Measurements from ENCODE around the gene MXRA8. TPM values are rescaled to one million over a fixed set of nuclear protein-coding genes. Genes with fewer than 3 reads are reported as not detected.

The MXRA8 gene
- total and polyA plus RNA-seq, 4 donors = 40.6 to 212 (median 77.2) TPM

GRCh38 chr1:1310109-1310385 lies 48.3 kb downstream of the MXRA8 start:
- Histone ChIP-seq H3K27ac (ENCODE audit: low read depth, low read length) (no peak overlapping the region), H3K4me3 (ENCODE audit: low read depth, low read length) (peak overlapping the region; percentile 40), H3K27me3 (ENCODE audit: control insufficient read depth, insufficient read depth, low read length) (no peaks in the 10 kb centered on the region), H3K36me3 (ENCODE audit: control insufficient read depth, insufficient read depth, low read length) (peaks cover 71% of the 10 kb centered on the region), H3K9me3 (ENCODE audit: control insufficient read depth, insufficient read depth, low read length) (no peaks in the 10 kb centered on the region), H3K4me1 (ENCODE audit: control insufficient read depth, insufficient read depth, low read length) (peaks cover 37% of the 10 kb centered on the region)
- DNase-seq (ENCODE audit: low read depth in 4 of 6, low spot score in 6 of 6) = no peak
- WGBS (ENCODE audit: insufficient coverage) = 69% methylated on average over 3 of the region's 3 CpGs

GRCh38 chr1:1309251-1310108 lies 48.9 kb downstream of the MXRA8 start:
- H3K36me3 ChIP-seq (ENCODE audit: control insufficient read depth, insufficient read depth, low read length) = peaks cover 71% of the 10 kb centered on the region
- peaks cover 43% of the 10 kb centered on the region for H3K4me1 ChIP-seq (ENCODE audit: control insufficient read depth, insufficient read depth, low read length)
- peak overlapping the region; percentile 40 for H3K4me3 ChIP-seq (ENCODE audit: low read depth, low read length)
- H3K27ac ChIP-seq (ENCODE audit: low read depth, low read length) = no peak overlapping the region
- no peak for DNase-seq (ENCODE audit: low read depth in 4 of 6, low spot score in 6 of 6)
- 18% methylated on average over 55 of the region's 57 CpGs for WGBS (ENCODE audit: insufficient coverage)
- no peaks in the 10 kb centered on the region for H3K9me3 ChIP-seq (ENCODE audit: control insufficient read depth, insufficient read depth, low read length)
- no peaks in the 10 kb centered on the region for H3K27me3 ChIP-seq (ENCODE audit: control insufficient read depth, insufficient read depth, low read length)

DNA sequence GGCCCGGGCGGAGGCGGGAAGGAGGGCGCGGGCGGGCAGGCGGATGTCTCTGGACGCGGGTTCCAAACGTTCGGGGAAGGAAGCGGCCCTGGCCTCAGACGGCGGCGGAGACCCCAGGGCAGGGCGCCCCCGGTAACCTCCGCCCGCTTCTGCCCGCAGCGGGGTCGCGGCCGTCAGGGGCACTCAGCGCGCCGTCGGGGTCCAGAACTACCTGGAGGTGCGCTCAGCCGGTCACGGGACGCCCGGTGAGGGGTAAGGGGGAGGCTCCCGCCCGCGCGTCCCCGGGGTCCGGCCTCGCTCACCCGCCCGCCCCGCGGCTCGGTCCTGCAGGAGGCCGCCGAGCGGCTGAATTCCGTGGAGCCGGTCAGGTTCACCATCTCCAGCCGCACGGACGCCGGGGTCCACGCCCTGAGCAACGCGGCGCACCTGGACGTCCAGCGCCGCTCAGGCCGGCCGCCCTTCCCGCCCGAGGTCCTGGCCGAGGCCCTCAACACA lies 49.6 kb downstream of the MXRA8 start:
- H3K9me3 ChIP-seq (ENCODE audit: control insufficient read depth, insufficient read depth, low read length) = no peaks in the 10 kb centered on the region
- peak overlapping the region; percentile 50 for H3K4me3 ChIP-seq (ENCODE audit: low read depth, low read length)
- DNase-seq (ENCODE audit: low read depth in 4 of 6, low spot score in 6 of 6) = peak in 1 of 6 donors; percentile 29
- H3K27ac ChIP-seq (ENCODE audit: low read depth, low read length) = peak overlapping the region; percentile 57
- peaks cover 50% of the 10 kb centered on the region for H3K4me1 ChIP-seq (ENCODE audit: control insufficient read depth, insufficient read depth, low read length)
- 0% methylated on average over 66 of the region's 66 CpGs for WGBS (ENCODE audit: insufficient coverage)
- H3K27me3 ChIP-seq (ENCODE audit: control insufficient read depth, insufficient read depth, low read length) = no peaks in the 10 kb centered on the region
- H3K36me3 ChIP-seq (ENCODE audit: control insufficient read depth, insufficient read depth, low read length) = peaks cover 70% of the 10 kb centered on the region

DNA sequence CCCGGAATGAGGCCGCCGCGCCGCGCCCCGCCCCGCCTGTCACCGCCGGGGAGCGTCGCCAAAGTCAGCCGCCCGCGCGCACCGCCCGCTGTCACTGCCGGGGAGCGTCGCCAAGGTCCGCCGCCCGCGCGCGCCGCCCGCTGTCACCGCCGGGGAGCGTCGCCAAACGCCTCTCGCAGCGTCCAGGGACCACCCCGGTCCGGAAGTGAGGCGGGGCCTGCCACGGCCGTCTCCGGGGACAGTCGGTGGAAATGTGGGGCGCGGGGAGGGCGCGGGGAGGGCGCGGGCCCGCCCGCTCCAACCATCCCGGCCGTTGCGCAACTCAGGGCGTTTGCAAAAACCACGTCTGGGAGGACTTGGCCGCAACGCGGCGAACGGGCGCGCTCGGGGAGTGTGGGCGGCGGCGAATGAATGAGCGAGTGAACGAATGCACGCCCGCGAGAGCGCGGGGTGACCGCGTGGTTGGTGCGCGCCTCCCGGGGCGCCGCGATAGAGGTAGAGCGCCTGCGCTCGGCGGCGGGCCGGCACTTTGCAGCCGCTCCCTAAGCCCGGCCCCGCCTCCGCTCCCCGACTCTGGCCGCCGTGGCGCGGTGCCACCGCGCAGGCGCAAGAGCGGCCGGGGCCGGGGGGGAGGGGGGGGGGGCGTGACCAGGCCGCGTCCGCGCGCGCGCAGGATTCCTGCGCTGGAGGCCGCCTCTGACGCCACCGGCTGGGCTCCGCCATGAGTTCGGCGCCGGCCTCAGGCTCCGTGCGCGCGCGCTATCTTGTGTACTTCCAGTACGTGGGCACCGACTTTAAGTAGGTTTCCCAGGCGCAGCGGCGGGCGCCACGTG lies 50.2 kb downstream of the MXRA8 start, which contains the start of the genes ACAP3 and PUSL1:
Gene ACAP3, minus strand, starts transcription at position 8 of the 833 bp plus-strand sequence. CDS start 115 bp downstream, outside the sequence.
Gene PUSL1, plus strand, starts transcription at position 675 of the 833 bp plus-strand sequence. Its CDS starts 47 bp downstream, at position 722.
- Histone ChIP-seq H3K4me3 (ENCODE audit: low read depth, low read length) (peak within 1 kb of the TSS; percentile 72), H3K36me3 (ENCODE audit: control insufficient read depth, insufficient read depth, low read length) (peaks cover 70% of the 10 kb centered on the region), H3K27me3 (ENCODE audit: control insufficient read depth, insufficient read depth, low read length) (no peaks in the 10 kb centered on the region), H3K27ac (ENCODE audit: low read depth, low read length) (peak within 1 kb of the TSS; percentile 84), H3K4me1 (ENCODE audit: control insufficient read depth, insufficient read depth, low read length) (peaks cover 57% of the 10 kb centered on the region), H3K9me3 (ENCODE audit: control insufficient read depth, insufficient read depth, low read length) (no peaks in the 10 kb centered on the region)
- under 1% methylated on average over 119 of the region's 131 CpGs for WGBS (ENCODE audit: insufficient coverage)
- peak; percentile 75 to 98 (median 86) for DNase-seq (ENCODE audit: low read depth in 4 of 6, low spot score in 6 of 6)

DNA sequence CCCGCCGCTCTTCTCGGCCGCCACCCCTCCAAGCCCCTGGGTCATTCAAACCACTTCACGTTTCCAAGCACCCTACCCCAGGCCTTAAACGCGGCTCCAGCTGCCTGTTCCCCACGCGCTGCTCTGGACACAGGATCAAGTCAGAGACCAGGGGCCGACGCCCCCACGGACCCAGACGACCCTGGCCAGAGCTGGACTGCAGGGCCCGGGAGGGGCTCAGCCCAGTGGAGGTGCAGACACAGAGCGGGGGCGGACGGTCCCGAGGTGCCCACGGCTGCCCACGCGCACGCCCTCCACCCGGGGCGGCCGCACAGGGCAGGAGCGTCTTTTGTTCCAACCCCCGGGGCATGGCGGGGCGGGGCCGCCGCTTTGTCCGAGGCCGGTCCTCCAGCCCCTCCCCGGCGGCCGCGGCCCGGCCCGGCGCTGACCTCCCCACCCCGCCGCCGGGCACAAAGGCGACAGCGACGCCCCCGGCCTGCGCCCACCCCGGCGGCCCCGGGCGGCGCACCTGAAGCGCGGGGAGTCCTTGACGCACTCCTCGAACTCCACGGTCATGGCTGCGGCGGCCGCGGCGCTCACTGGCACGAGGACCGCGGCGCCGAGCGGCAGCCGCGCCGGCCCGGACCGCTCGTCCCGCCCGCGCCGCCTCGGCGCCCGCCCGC lies 51.0 kb downstream of the MXRA8 start:
- WGBS (ENCODE audit: insufficient coverage) = under 1% methylated on average over 83 of the region's 83 CpGs
- Histone ChIP-seq H3K4me1 (ENCODE audit: control insufficient read depth, insufficient read depth, low read length) (peaks cover 63% of the 10 kb centered on the region), H3K4me3 (ENCODE audit: low read depth, low read length) (peak overlapping the region; percentile 72), H3K27me3 (ENCODE audit: control insufficient read depth, insufficient read depth, low read length) (no peaks in the 10 kb centered on the region), H3K36me3 (ENCODE audit: control insufficient read depth, insufficient read depth, low read length) (peaks cover 70% of the 10 kb centered on the region), H3K27ac (ENCODE audit: low read depth, low read length) (peak overlapping the region; percentile 67), H3K9me3 (ENCODE audit: control insufficient read depth, insufficient read depth, low read length) (no peaks in the 10 kb centered on the region)
- DNase-seq (ENCODE audit: low read depth in 4 of 6, low spot score in 6 of 6) = no peak

GRCh38 chr1:1306661-1307260 lies 51.6 kb downstream of the MXRA8 start:
- WGBS (ENCODE audit: insufficient coverage) = 21% methylated on average over 27 of the region's 27 CpGs
- Histone ChIP-seq H3K27ac (ENCODE audit: low read depth, low read length) (peak overlapping the region; percentile 91), H3K9me3 (ENCODE audit: control insufficient read depth, insufficient read depth, low read length) (no peaks in the 10 kb centered on the region), H3K36me3 (ENCODE audit: control insufficient read depth, insufficient read depth, low read length) (peaks cover 70% of the 10 kb centered on the region), H3K4me3 (ENCODE audit: low read depth, low read length) (peak overlapping the region; percentile 72), H3K4me1 (ENCODE audit: control insufficient read depth, insufficient read depth, low read length) (peaks cover 69% of the 10 kb centered on the region), H3K27me3 (ENCODE audit: control insufficient read depth, insufficient read depth, low read length) (no peaks in the 10 kb centered on the region)
- DNase-seq (ENCODE audit: low read depth in 4 of 6, low spot score in 6 of 6) = peak in 2 of 6 donors; percentile 28 to 37

GRCh38 chr1:1306070-1306660 lies 52.2 kb downstream of the MXRA8 start:
- 28% methylated on average over 6 of the region's 11 CpGs for WGBS (ENCODE audit: insufficient coverage)
- no peaks in the 10 kb centered on the region for H3K9me3 ChIP-seq (ENCODE audit: control insufficient read depth, insufficient read depth, low read length)
- H3K4me1 ChIP-seq (ENCODE audit: control insufficient read depth, insufficient read depth, low read length) = peaks cover 71% of the 10 kb centered on the region
- DNase-seq (ENCODE audit: low read depth in 4 of 6, low spot score in 6 of 6) = peak in 1 of 6 donors; percentile 29
- H3K36me3 ChIP-seq (ENCODE audit: control insufficient read depth, insufficient read depth, low read length) = peaks cover 70% of the 10 kb centered on the region
- H3K27ac ChIP-seq (ENCODE audit: low read depth, low read length) = peak overlapping the region; percentile 91
- peak overlapping the region; percentile 72 for H3K4me3 ChIP-seq (ENCODE audit: low read depth, low read length)
- H3K27me3 ChIP-seq (ENCODE audit: control insufficient read depth, insufficient read depth, low read length) = no peaks in the 10 kb centered on the region

DNA sequence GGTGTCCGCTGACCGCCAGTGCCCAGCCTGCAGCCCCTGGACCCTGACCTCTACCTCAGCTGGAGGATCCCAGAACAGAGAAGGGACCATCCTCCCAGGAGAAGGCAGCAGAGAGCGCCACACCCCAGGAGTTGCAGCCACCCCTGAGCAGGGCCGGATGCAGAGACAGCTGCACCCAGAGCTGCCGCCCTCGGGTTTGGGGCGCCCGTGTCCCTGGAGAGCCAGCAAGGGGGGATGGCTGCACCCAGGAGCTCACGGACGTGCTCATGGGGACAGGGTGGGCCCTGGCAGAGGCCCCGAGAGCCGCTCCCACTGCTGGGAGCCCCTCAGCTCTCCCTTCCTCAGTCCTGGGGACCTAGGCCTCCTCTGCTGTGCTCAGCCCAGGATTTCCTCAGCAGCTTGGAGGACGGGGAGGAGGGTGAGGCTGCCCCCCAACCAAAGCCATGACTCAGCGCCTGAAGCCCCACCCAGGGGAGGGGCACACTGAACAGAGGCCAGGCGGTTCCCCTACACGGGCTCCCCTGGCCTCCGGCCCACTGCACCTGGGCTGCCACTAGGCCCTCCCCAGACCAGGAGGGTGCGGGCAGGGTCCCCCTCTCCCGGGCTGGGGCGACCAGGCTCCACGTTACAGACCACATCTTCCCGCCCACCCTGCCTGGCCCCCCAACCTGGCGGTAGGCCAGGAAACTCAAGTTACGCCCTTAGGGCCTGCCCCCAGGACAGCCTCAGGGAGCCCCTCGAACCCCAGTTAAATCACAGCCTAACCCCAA lies 52.9 kb downstream of the MXRA8 start:
- Histone ChIP-seq H3K27me3 (ENCODE audit: control insufficient read depth, insufficient read depth, low read length) (no peaks in the 10 kb centered on the region), H3K36me3 (ENCODE audit: control insufficient read depth, insufficient read depth, low read length) (peaks cover 70% of the 10 kb centered on the region), H3K4me3 (ENCODE audit: low read depth, low read length) (peak overlapping the region; percentile 72), H3K9me3 (ENCODE audit: control insufficient read depth, insufficient read depth, low read length) (no peaks in the 10 kb centered on the region), H3K4me1 (ENCODE audit: control insufficient read depth, insufficient read depth, low read length) (peaks cover 73% of the 10 kb centered on the region), H3K27ac (ENCODE audit: low read depth, low read length) (peak overlapping the region; percentile 91)
- WGBS (ENCODE audit: insufficient coverage) = 33% methylated on average over 25 of the region's 25 CpGs
- DNase-seq (ENCODE audit: low read depth in 4 of 6, low spot score in 6 of 6) = peak in 1 of 6 donors; percentile 64

Measured in spinal cord (tissue), 10 donors.